Measurements from ENCODE around the gene ADARB2.

DNA sequence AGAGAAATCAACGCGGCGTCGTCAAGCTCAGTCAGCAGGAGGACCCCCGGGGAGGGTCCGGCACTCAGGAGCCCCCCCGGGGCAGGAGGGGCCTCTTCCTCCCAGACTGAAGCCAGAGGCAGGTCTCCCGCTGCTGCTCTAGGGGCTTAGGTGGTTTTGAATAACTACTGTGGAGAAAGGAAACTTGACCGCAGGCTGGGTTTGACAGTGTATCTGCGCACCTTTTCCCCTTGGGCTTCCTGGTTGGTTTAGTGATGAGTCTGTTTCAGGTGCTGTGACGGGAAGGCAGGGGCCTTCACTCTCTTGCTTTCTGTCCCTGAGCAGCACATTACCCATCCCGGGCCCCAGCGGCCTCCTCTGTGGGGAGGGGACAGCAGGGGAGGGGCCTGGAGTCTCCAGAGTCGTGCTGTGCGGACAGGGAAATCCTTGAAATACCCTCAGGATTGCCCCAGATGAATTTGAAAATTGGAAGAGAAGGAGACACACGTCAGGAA is 262.2 kb downstream of the ADARB2 start:
- TF ChIP-seq POLR2AphosphoS5 (IDR thresholded peaks at IDR 0.05; ENCODE audit: low read depth, low read length) (no peak), TAF1 (IDR thresholded peaks at IDR 0.05; ENCODE audit: borderline replicate concordance, insufficient read depth, low read length) (no peak), SIN3A (IDR thresholded peaks at IDR 0.05; ENCODE audit: borderline replicate concordance, insufficient read depth, low read length) (no peak)
- TF ChIP-seq, protein P1, sequence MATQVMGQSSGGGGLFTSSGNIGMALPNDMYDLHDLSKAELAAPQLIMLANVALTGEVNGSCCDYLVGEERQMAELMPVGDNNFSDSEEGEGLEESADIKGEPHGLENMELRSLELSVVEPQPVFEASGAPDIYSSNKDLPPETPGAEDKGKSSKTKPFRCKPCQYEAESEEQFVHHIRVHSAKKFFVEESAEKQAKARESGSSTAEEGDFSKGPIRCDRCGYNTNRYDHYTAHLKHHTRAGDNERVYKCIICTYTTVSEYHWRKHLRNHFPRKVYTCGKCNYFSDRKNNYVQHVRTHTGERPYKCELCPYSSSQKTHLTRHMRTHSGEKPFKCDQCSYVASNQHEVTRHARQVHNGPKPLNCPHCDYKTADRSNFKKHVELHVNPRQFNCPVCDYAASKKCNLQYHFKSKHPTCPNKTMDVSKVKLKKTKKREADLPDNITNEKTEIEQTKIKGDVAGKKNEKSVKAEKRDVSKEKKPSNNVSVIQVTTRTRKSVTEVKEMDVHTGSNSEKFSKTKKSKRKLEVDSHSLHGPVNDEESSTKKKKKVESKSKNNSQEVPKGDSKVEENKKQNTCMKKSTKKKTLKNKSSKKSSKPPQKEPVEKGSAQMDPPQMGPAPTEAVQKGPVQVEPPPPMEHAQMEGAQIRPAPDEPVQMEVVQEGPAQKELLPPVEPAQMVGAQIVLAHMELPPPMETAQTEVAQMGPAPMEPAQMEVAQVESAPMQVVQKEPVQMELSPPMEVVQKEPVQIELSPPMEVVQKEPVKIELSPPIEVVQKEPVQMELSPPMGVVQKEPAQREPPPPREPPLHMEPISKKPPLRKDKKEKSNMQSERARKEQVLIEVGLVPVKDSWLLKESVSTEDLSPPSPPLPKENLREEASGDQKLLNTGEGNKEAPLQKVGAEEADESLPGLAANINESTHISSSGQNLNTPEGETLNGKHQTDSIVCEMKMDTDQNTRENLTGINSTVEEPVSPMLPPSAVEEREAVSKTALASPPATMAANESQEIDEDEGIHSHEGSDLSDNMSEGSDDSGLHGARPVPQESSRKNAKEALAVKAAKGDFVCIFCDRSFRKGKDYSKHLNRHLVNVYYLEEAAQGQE (IDR thresholded peaks at IDR 0.05; ENCODE audit: insufficient read depth in 1 of 2, low read depth in 2 of 2, low read length in 2 of 2): no peak
